ENCODE results near the gene SKA1. TPM values are rescaled to one million over a fixed set of nuclear protein-coding genes. Genes with fewer than 3 reads are reported as not detected.
"Not testable (repeated sequence)": the region's sequence is repeated elsewhere in the genome, so short reads cannot be mapped to it uniquely, and the experiment has no call there.

SKA1 gene
- polyA plus RNA-seq, 3 donors, result 5.9 to 6.6 (median 6.4) TPM

- no peak for DNase-seq (ENCODE audit: low read depth in 3 of 3, low spot score in 2 of 3)
Measured at GRCh38 chr18:50427896-50428295, 53.0 kb downstream of the SKA1 start.

DNA sequence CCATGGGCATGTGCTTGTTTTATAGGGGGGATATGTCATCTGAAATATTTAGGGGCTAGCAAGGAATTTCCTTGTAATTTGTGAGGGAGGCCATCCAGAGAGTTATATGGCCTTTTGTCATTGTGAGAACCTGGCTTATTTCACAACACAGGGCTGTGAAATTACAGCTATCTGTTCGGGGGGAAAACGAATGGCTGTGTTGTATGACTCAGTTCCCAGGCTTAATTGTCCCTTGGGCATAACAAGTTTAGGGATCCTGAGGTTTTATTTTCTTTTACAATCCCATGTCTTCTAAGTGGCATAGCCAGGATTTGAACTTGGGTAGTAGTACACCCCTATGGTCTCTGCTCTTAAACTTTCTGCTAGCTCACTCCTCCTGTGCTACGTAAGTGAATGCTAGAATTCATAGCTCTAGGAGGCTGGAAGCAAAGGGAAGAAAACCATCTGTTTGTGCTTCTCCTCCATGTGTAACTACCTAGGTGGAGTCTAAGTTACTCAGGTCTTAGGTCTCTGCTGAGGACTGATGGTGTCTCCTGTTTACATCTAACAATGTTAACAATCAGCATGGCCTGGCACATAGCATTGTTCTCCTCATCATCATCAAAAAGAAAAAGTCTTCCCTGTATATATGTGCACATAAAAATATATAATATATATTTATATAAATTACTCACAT, 53.8 kb downstream of the SKA1 start:
- no peak for DNase-seq (ENCODE audit: low read depth in 3 of 3, low spot score in 2 of 3)

GRCh38 chr18:50429207-50429948, 54.5 kb downstream of the SKA1 start:
- DNase-seq (ENCODE audit: low read depth in 3 of 3, low spot score in 2 of 3), result no peak

- DNase-seq (ENCODE audit: low read depth in 3 of 3, low spot score in 2 of 3), result no peak
Measured at GRCh38 chr18:50432915-50433314, 58.1 kb downstream of the SKA1 start.

- DNase-seq (ENCODE audit: low read depth in 3 of 3, low spot score in 2 of 3), result not testable (repeated sequence)
Measured at GRCh38 chr18:50436742-50437141, 61.9 kb downstream of the SKA1 start.

- no peak for DNase-seq (ENCODE audit: low read depth in 3 of 3, low spot score in 2 of 3)
Measured at GRCh38 chr18:50439460-50440015, 64.7 kb downstream of the SKA1 start.

DNA sequence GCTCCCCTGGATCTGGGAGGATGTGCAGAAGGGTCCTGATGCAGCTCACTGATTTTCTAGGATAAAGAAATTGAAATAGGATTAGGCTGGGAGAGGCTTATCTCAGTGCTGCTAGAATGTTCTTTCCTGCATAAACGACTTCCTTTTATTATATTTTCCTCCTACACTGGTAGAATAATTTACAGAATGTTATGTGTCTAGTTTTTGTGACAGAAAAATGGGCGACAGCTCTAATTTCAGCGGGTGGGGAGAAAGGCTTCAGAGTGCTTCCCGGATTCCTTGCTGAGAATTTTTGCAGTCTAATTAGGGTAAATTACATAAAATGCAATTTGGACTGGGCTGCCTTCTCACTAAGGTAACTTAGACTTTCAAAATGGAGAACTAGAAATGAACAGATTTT, 66.2 kb downstream of the SKA1 start:
- no peak for DNase-seq (ENCODE audit: low read depth in 3 of 3, low spot score in 2 of 3)

DNA sequence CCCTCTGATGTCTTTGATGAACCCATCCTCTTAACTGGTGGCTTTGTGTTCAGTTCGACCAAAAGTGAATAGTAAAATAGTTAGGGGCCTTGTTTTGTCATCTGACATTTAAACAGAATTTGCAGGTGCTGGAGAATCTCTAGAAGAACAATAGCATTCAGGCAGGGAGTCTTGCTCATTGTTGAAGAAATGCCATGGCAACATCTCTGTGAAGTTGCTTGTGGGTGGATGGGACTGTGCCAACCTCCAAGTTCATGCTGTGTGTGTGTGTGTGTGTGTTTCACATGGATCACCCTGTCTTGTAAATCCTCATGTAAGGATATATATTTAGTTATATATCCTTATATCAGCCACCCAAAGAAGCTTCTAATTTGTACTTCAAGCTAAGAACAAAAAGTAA, 66.7 kb downstream of the SKA1 start:
- no peak for DNase-seq (ENCODE audit: low read depth in 3 of 3, low spot score in 2 of 3)

Other genes starting within 250 kb of the SKA1 start
- 10 to 100 TPM; 26.7 to 29.9 (median 29.3) TPM for gene MYO5B, start 179.9 kb upstream of the SKA1 start, polyA plus RNA-seq (ENCODE audit: insufficient read length in 3 of 3)
- gene CFAP53, start 108.6 kb upstream of the SKA1 start, polyA plus RNA-seq (ENCODE audit: insufficient read length in 3 of 3), result 1 to 10 TPM; 4.0 to 4.8 (median 4.6) TPM
- gene MBD1, start 93.5 kb upstream of the SKA1 start, polyA plus RNA-seq (ENCODE audit: insufficient read length in 3 of 3), result 10 to 100 TPM; 54.6 to 59.1 (median 58.6) TPM
- gene CXXC1, start 87.4 kb upstream of the SKA1 start, polyA plus RNA-seq (ENCODE audit: insufficient read length in 3 of 3), result 10 to 100 TPM; 62.9 to 68.5 (median 63.1) TPM
- 10 to 100 TPM in 1 of 3 donors, 1 to 10 TPM in 2; 8.5 to 10.5 (median 9.2) TPM for gene MAPK4, start 185.0 kb downstream of the SKA1 start, polyA plus RNA-seq (ENCODE audit: insufficient read length in 3 of 3)

All from right renal cortex interstitium (tissue), 3 donors.